Measurements from ENCODE around the gene CBX8.

DNA sequence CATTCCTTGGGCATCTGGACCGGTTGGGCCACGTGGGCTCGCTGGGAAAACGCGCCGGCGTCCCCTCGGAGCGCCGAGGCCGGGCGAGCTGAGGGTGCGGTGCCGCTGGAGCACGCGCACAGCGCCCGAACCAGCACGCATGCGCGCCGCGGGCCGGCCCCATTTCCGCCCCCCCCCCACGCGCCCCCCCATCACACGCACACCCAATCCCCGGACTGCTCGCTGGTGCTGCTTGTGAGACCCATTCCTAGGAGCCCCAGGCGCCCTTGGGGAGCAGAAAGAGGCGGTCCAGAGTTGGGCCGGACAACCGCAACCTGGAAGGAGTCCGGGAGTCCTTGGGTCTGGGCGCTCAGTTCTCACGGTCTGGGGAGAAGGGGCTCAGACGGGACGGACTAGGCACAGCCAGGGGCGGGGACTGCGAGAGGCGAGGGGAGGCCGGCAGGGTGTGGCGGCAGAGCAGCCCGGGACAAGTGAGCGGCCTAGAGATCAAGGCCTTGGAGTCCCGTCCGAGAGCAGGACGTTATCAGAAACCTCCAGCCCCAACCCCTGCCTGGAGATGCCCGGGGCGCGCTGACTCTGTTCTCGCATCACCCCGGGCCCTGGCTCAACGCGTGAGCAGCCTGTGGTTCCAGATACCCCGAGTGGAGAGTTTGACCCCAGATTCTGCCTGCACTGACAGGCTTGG is 6.0 kb upstream of the CBX8 start:
- TF ChIP-seq, protein P1, sequence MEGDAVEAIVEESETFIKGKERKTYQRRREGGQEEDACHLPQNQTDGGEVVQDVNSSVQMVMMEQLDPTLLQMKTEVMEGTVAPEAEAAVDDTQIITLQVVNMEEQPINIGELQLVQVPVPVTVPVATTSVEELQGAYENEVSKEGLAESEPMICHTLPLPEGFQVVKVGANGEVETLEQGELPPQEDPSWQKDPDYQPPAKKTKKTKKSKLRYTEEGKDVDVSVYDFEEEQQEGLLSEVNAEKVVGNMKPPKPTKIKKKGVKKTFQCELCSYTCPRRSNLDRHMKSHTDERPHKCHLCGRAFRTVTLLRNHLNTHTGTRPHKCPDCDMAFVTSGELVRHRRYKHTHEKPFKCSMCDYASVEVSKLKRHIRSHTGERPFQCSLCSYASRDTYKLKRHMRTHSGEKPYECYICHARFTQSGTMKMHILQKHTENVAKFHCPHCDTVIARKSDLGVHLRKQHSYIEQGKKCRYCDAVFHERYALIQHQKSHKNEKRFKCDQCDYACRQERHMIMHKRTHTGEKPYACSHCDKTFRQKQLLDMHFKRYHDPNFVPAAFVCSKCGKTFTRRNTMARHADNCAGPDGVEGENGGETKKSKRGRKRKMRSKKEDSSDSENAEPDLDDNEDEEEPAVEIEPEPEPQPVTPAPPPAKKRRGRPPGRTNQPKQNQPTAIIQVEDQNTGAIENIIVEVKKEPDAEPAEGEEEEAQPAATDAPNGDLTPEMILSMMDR (IDR thresholded peaks at IDR 0.05; ENCODE audit: poor library complexity): no peak
- TF ChIP-seq EZH2 (IDR thresholded peaks at IDR 0.05; ENCODE audit: borderline replicate concordance) (no peak), EZH2phosphoT487 (IDR thresholded peaks at IDR 0.05; ENCODE audit: low read depth, severe bottlenecking, unreplicated experiment) (no peak)
